ENCODE data around the gene JMJD8.

JMJD8 gene

GRCh38 chr16:681746-682427 is 2.2 kb downstream of the JMJD8 start:
- Histone ChIP-seq H3K9ac (ENCODE audit: low read depth, low read length) (no peak overlapping the region), H3K9me3 (ENCODE audit: control insufficient read depth, insufficient read depth, low read length) (no peaks in the 10 kb centered on the region), H3K4me1 (ENCODE audit: insufficient read depth, low read length) (no peaks in the 10 kb centered on the region), H3K36me3 (ENCODE audit: insufficient read depth, low read length) (peaks cover 8% of the 10 kb centered on the region)

GRCh38 chr16:680967-681745 is 3.0 kb downstream of the JMJD8 start:
- peaks cover 8% of the 10 kb centered on the region for H3K36me3 ChIP-seq (ENCODE audit: insufficient read depth, low read length)
- no peaks in the 10 kb centered on the region for H3K9me3 ChIP-seq (ENCODE audit: control insufficient read depth, insufficient read depth, low read length)
- no peaks in the 10 kb centered on the region for H3K4me1 ChIP-seq (ENCODE audit: insufficient read depth, low read length)
- peak overlapping the region; percentile 89 for H3K9ac ChIP-seq (ENCODE audit: low read depth, low read length)

- no peaks in the 10 kb centered on the region for H3K9me3 ChIP-seq (ENCODE audit: control insufficient read depth, insufficient read depth, low read length)
- H3K9ac ChIP-seq (ENCODE audit: low read depth, low read length): peak overlapping the region; percentile 89
- no peaks in the 10 kb centered on the region for H3K4me1 ChIP-seq (ENCODE audit: insufficient read depth, low read length)
- peaks cover 8% of the 10 kb centered on the region for H3K36me3 ChIP-seq (ENCODE audit: insufficient read depth, low read length)
Observed at GRCh38 chr16:680625-680945, 3.5 kb downstream of the JMJD8 start.

- Histone ChIP-seq H3K36me3 (ENCODE audit: insufficient read depth, low read length) (peaks cover 8% of the 10 kb centered on the region), H3K9ac (ENCODE audit: low read depth, low read length) (peak within 1 kb of the TSS; percentile 89), H3K9me3 (ENCODE audit: control insufficient read depth, insufficient read depth, low read length) (no peaks in the 10 kb centered on the region), H3K4me1 (ENCODE audit: insufficient read depth, low read length) (no peaks in the 10 kb centered on the region)
Observed at GRCh38 chr16:679814-680624, 4.1 kb downstream of the JMJD8 start, which contains the start of gene STUB1. Gene STUB1 (plus strand): TSS chr16:680410. CDS start chr16:680526, 116 bp downstream.

- peaks cover 8% of the 10 kb centered on the region for H3K36me3 ChIP-seq (ENCODE audit: insufficient read depth, low read length)
- H3K9ac ChIP-seq (ENCODE audit: low read depth, low read length): peak overlapping the region; percentile 68; the same call in 1 of the 2 replicates
- no peaks in the 10 kb centered on the region for H3K4me1 ChIP-seq (ENCODE audit: insufficient read depth, low read length)
- H3K9me3 ChIP-seq (ENCODE audit: control insufficient read depth, insufficient read depth, low read length): no peaks in the 10 kb centered on the region
Observed at GRCh38 chr16:678858-679813, 5.0 kb downstream of the JMJD8 start.

GRCh38 chr16:678209-678857 is 5.8 kb downstream of the JMJD8 start:
- no peaks in the 10 kb centered on the region for H3K4me1 ChIP-seq (ENCODE audit: insufficient read depth, low read length)
- no peaks in the 10 kb centered on the region for H3K9me3 ChIP-seq (ENCODE audit: control insufficient read depth, insufficient read depth, low read length)
- peaks cover 8% of the 10 kb centered on the region for H3K36me3 ChIP-seq (ENCODE audit: insufficient read depth, low read length)
- no peak overlapping the region for H3K9ac ChIP-seq (ENCODE audit: low read depth, low read length)

- Histone ChIP-seq H3K36me3 (ENCODE audit: insufficient read depth, low read length) (peaks cover 6% of the 10 kb centered on the region), H3K9ac (ENCODE audit: low read depth, low read length) (no peak overlapping the region), H3K4me1 (ENCODE audit: insufficient read depth, low read length) (no peaks in the 10 kb centered on the region), H3K9me3 (ENCODE audit: control insufficient read depth, insufficient read depth, low read length) (no peaks in the 10 kb centered on the region)
Observed at GRCh38 chr16:677316-678190, 6.6 kb downstream of the JMJD8 start.

- Histone ChIP-seq H3K4me1 (ENCODE audit: insufficient read depth, low read length) (no peaks in the 10 kb centered on the region), H3K36me3 (ENCODE audit: insufficient read depth, low read length) (peaks cover 10% of the 10 kb centered on the region), H3K9me3 (ENCODE audit: control insufficient read depth, insufficient read depth, low read length) (no peaks in the 10 kb centered on the region), H3K9ac (ENCODE audit: low read depth, low read length) (no peak overlapping the region)
Observed at GRCh38 chr16:676913-677312, 7.2 kb downstream of the JMJD8 start.

GRCh38 chr16:676565-676902 is 7.6 kb downstream of the JMJD8 start:
- Histone ChIP-seq H3K4me1 (ENCODE audit: insufficient read depth, low read length) (no peaks in the 10 kb centered on the region), H3K9me3 (ENCODE audit: control insufficient read depth, insufficient read depth, low read length) (no peaks in the 10 kb centered on the region), H3K9ac (ENCODE audit: low read depth, low read length) (no peak overlapping the region), H3K36me3 (ENCODE audit: insufficient read depth, low read length) (peaks cover 10% of the 10 kb centered on the region)

- Histone ChIP-seq H3K9ac (ENCODE audit: low read depth, low read length) (peak overlapping the region; percentile 41; the same call in 1 of the 2 replicates), H3K36me3 (ENCODE audit: insufficient read depth, low read length) (peaks cover 11% of the 10 kb centered on the region), H3K9me3 (ENCODE audit: control insufficient read depth, insufficient read depth, low read length) (no peaks in the 10 kb centered on the region), H3K4me1 (ENCODE audit: insufficient read depth, low read length) (no peaks in the 10 kb centered on the region)
Observed at GRCh38 chr16:675884-676564, 8.1 kb downstream of the JMJD8 start.

- peak within 1 kb of the TSS; percentile 41; the same call in 1 of the 2 replicates for H3K9ac ChIP-seq (ENCODE audit: low read depth, low read length)
- H3K36me3 ChIP-seq (ENCODE audit: insufficient read depth, low read length): peaks cover 19% of the 10 kb centered on the region
- no peaks in the 10 kb centered on the region for H3K4me1 ChIP-seq (ENCODE audit: insufficient read depth, low read length)
- no peaks in the 10 kb centered on the region for H3K9me3 ChIP-seq (ENCODE audit: control insufficient read depth, insufficient read depth, low read length)
Observed at GRCh38 chr16:674968-675883, 8.9 kb downstream of the JMJD8 start, which contains the start of gene RHBDL1. Gene RHBDL1 (plus strand): TSS chr16:675671. CDS start chr16:675791, 120 bp downstream.
